Measurements from ENCODE around the gene KLRG1. TPM values are rescaled to one million over a fixed set of nuclear protein-coding genes. Genes with fewer than 3 reads are reported as not detected.

KLRG1 gene
- polyA plus RNA-seq, 1 experiment = 0.43 TPM

- no peaks in the 10 kb centered on the region for H3K27me3 ChIP-seq (ENCODE audit: control insufficient read depth, insufficient read depth, low read length)
- no peak overlapping the region for H3K4me3 ChIP-seq (ENCODE audit: low read depth, low read length)
- ChIA-PET CTCF (no interaction called here), POLR2A (no interaction called here)
- no peak for DNase-seq (ENCODE audit: low read depth)
- no peaks in the 10 kb centered on the region for H3K36me3 ChIP-seq (ENCODE audit: control insufficient read depth, insufficient read depth, low read length)
- TF ChIP-seq, protein P1, sequence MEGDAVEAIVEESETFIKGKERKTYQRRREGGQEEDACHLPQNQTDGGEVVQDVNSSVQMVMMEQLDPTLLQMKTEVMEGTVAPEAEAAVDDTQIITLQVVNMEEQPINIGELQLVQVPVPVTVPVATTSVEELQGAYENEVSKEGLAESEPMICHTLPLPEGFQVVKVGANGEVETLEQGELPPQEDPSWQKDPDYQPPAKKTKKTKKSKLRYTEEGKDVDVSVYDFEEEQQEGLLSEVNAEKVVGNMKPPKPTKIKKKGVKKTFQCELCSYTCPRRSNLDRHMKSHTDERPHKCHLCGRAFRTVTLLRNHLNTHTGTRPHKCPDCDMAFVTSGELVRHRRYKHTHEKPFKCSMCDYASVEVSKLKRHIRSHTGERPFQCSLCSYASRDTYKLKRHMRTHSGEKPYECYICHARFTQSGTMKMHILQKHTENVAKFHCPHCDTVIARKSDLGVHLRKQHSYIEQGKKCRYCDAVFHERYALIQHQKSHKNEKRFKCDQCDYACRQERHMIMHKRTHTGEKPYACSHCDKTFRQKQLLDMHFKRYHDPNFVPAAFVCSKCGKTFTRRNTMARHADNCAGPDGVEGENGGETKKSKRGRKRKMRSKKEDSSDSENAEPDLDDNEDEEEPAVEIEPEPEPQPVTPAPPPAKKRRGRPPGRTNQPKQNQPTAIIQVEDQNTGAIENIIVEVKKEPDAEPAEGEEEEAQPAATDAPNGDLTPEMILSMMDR (IDR thresholded peaks at IDR 0.05; ENCODE audit: insufficient read depth, low read depth, low read length) = no peak
These were observed 4.5 kb downstream of the KLRG1 start for GRCh38 chr12:8993827-8994226.

DNA sequence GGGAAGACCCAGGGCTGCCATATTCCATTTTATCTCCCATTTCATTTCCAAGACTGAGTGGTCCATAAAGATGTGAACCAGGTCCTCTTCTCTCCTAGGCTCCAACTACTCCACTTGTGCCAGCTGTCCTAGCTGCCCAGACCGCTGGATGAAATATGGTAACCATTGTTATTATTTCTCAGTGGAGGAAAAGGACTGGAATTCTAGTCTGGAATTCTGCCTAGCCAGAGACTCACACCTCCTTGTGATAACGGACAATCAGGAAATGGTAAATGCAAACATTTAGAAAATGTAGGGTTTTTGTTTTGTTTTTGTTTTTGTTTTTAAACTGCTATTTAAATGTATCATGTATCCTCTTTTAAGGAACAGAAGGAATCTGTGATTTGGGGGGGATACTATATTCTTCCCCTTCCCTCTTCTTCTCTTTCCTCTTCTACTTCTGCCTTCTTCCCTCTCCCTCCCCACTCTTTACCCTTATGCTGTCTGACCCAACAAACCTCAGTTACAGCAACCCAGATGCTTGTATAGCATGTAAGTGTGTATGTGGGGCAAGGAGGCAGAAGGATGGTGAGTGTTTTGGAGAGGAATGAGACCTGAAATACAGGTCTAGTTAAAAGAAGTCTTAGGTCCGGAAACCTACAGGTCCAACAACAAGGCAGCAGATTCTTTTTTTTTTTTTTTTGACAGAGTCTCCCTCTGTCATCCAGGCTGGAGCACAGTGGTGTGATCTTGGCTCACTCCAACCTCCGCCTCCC lies 5.9 kb downstream of the KLRG1 start:
- Histone ChIP-seq H3K36me3 (ENCODE audit: control insufficient read depth, insufficient read depth, low read length) (no peaks in the 10 kb centered on the region), H3K4me3 (ENCODE audit: low read depth, low read length) (no peak overlapping the region), H3K27me3 (ENCODE audit: control insufficient read depth, insufficient read depth, low read length) (no peaks in the 10 kb centered on the region)
- TF ChIP-seq, protein P1 (IDR thresholded peaks at IDR 0.05; ENCODE audit: insufficient read depth, low read depth, low read length) = no peak
- ChIA-PET CTCF (no interaction called here), POLR2A (no interaction called here)
- DNase-seq (ENCODE audit: low read depth) = no peak

DNA sequence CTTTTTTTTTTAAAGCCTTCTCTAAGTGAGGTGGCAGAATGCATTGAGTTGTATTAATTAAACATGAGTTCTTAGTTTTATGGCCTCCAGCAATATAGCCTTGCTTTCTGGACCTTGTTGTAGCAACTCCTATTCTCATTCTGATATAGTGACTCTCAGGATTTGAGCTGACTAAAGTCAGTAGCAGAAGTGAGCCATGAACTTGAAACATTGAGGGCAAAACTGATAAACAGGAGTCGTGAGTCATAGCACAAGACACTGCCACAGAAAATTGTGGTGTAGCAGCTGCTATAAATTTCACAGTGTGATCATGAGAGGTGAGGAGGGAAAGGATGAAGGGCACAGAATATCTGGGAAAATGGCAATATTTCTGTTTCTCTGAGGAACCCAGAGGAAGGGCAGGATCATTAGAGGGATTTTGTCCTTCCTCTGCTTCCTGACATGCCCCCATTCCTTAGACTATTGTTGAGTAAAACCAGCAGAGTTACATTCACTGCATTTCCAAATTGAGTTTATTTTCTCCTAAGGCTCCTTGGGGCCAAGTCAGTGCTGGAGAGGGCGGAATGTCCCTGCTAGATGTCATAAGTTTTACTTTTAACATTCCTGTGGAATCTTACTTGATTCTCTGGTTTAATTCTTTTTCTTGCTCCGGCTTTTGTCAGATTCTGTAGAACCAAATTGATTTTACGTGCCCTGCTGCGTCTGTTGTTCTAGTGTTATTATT lies 7.5 kb downstream of the KLRG1 start:
- no peak for DNase-seq (ENCODE audit: low read depth)
- CTCF ChIA-PET = no interaction called here
- Histone ChIP-seq H3K36me3 (ENCODE audit: control insufficient read depth, insufficient read depth, low read length) (no peaks in the 10 kb centered on the region), H3K27me3 (ENCODE audit: control insufficient read depth, insufficient read depth, low read length) (no peaks in the 10 kb centered on the region), H3K4me3 (ENCODE audit: low read depth, low read length) (no peak overlapping the region)
- POLR2A ChIA-PET = no interaction called here
- TF ChIP-seq, protein P1 (IDR thresholded peaks at IDR 0.05; ENCODE audit: insufficient read depth, low read depth, low read length) = no peak

DNA sequence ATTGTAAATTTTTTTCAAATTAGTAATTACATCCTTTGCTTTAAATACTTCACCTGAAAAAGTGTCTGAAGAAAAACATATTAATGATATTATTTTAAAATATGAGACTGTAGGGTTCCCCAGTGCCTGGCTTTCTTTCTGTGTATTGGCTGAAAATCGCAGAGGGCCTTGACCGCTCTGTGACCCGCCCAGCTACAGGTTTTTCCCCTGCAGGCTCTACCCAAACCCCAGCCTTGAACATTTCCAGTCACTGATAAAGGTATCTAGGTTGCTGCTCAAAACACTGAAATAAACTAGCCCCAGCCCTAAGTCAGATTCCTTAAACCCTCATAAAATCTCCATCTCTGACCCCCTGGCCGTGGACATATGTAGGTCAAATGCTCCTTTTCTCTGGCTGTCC lies 11.9 kb downstream of the KLRG1 start:
- H3K27me3 ChIP-seq (ENCODE audit: control insufficient read depth, insufficient read depth, low read length) = no peaks in the 10 kb centered on the region
- DNase-seq (ENCODE audit: low read depth) = no peak
- TF ChIP-seq, protein P1 (IDR thresholded peaks at IDR 0.05; ENCODE audit: insufficient read depth, low read depth, low read length) = no peak
- POLR2A ChIA-PET = no interaction called here
- CTCF ChIA-PET = no interaction called here
- no peak overlapping the region for H3K4me3 ChIP-seq (ENCODE audit: low read depth, low read length)
- no peaks in the 10 kb centered on the region for H3K36me3 ChIP-seq (ENCODE audit: control insufficient read depth, insufficient read depth, low read length)

GRCh38 chr12:9002335-9002734 lies 13.0 kb downstream of the KLRG1 start:
- ChIA-PET POLR2A (no interaction called here), CTCF (no interaction called here)
- DNase-seq (ENCODE audit: low read depth) = no peak
- no peaks in the 10 kb centered on the region for H3K27me3 ChIP-seq (ENCODE audit: control insufficient read depth, insufficient read depth, low read length)
- no peak overlapping the region for H3K4me3 ChIP-seq (ENCODE audit: low read depth, low read length)
- TF ChIP-seq, protein P1 (IDR thresholded peaks at IDR 0.05; ENCODE audit: insufficient read depth, low read depth, low read length) = no peak
- no peaks in the 10 kb centered on the region for H3K36me3 ChIP-seq (ENCODE audit: control insufficient read depth, insufficient read depth, low read length)
